MM.1S (cell line): ENCODE data around the gene CD248.

ENCODE experiments used
- CTCF ChIP-seq: fragments of 300-600 bp; sonication (generic); IDR thresholded peaks from 2 replicates; pipeline ENCODE4 v1.5.1; 2016; ENCODE audit warnings: antibody characterized with exemption, low read length, mixed read lengths
- EZH2 ChIP-seq: fragments of 300-600 bp; sonication (generic); optimal IDR thresholded peaks from 2 replicates; pipeline ENCODE3; 2017; ENCODE audit warnings: low read depth, mild to moderate bottlenecking, antibody characterized with exemption, low read length, mixed read lengths
- EZH2phosphoT487 ChIP-seq: fragments of 300-600 bp; sonication (generic); IDR thresholded peaks from 2 replicates; pipeline ENCODE4 v1.6.1; 2018; ENCODE audit warnings: antibody characterized with exemption, low read length

- TF ChIP-seq EZH2 (no peak), CTCF (no peak), EZH2phosphoT487 (no peak)
Measured at GRCh38 chr11:66360406-66361073, 43.7 kb upstream of the CD248 start.
